ENCODE measurements around the gene CAPNS2. TPM values are rescaled to one million over a fixed set of nuclear protein-coding genes. Genes with fewer than 3 reads are reported as not detected.

CAPNS2 gene
- total RNA-seq, 2 donors from 2014 or later = 1.0 TPM; not detected in 1

DNA sequence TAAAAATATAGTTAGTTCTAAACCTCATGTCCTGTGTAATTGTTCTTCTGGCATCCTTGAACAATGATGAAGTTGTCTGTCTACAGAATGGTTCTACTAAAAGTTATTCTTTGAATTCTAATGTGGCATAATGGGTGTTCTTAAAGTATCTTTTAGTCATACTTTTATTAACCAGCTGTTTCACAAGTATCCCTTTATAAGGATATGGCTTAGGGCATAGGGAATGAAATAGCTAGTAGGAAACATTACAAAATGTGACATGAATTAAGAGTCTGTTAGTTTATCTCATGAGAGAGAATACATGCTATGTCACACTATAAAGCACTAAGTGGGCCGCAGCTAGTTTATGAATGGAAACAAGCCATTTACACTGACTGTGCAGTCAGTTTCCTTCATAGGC lies 26.3 kb upstream of the CAPNS2 start:
- H3K27ac ChIP-seq = no peak overlapping the region
- H3K9me3 ChIP-seq = no peaks in the 10 kb centered on the region
- H3K27me3 ChIP-seq = no peaks in the 10 kb centered on the region
- DNase-seq (no peak), ATAC-seq (no peak)
- 90 to 95% methylated on average over 1 of the region's 1 CpG for WGBS, 2 donors
- TF ChIP-seq CTCF (IDR thresholded peaks at IDR 0.05) = no peak
- TF ChIP-seq POLR2A (IDR thresholded peaks at IDR 0.05) = no peak
- no peak overlapping the region for H3K4me3 ChIP-seq
- no peaks in the 10 kb centered on the region for H3K4me1 ChIP-seq
- H3K36me3 ChIP-seq (replicated peaks in 1 of 2; ENCODE audit: insufficient read depth in 1 of 2, low read depth in 2 of 2) = no peaks in the 10 kb centered on the region
- intact Hi-C loops (cut with DNase I) = no loop called here

DNA sequence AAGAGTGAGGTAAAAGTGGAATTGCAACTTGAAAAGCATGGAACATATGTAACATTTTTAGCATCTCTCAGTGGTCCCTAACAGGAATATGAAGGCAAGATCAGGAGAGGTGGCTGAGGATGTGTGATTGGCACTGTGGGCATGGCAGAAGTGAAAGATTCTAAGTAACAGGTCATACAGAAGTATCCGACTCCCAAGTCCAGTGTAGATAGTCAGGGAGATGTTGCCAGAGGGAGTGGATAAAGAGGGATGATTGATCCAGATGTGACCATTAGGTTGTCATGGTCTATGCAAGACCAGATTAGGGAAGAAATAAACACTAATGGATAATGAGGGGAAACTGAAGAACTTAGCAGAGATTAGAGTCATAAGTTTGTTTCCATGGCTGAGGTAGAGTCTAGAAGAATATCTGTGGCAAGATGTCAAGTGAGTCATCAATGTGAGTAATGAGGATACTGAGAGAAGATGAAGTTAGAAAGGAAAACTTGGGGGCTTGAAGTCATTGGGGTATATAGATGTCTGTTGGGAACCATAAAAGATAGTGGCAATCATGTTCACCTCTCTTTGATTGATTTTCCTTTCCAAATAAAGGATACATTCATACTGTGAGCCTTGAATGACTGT lies 23.9 kb upstream of the CAPNS2 start:
- DNase-seq (no peak), ATAC-seq (no peak)
- Histone ChIP-seq H3K27me3 (no peaks in the 10 kb centered on the region), H3K27ac (no peak overlapping the region), H3K4me3 (no peak overlapping the region), H3K36me3 (replicated peaks in 1 of 2; ENCODE audit: insufficient read depth in 1 of 2, low read depth in 2 of 2) (no peaks in the 10 kb centered on the region), H3K4me1 (no peaks in the 10 kb centered on the region), H3K9me3 (no peaks in the 10 kb centered on the region)
- TF ChIP-seq POLR2A (IDR thresholded peaks at IDR 0.05) (no peak), CTCF (IDR thresholded peaks at IDR 0.05) (no peak)
- intact Hi-C loops (cut with DNase I) = no loop called here
- 83 to 88% methylated on average over 1 of the region's 1 CpG for WGBS, 2 donors

- intact Hi-C loops (cut with DNase I) = no loop called here
- Histone ChIP-seq H3K4me3 (no peak overlapping the region), H3K9me3 (no peaks in the 10 kb centered on the region), H3K4me1 (no peaks in the 10 kb centered on the region), H3K36me3 (replicated peaks in 1 of 2; ENCODE audit: insufficient read depth in 1 of 2, low read depth in 2 of 2) (no peaks in the 10 kb centered on the region), H3K27ac (no peak overlapping the region), H3K27me3 (no peaks in the 10 kb centered on the region)
- TF ChIP-seq CTCF (IDR thresholded peaks at IDR 0.05) (peak in 6 of 7 experiments; percentile 21 to 60 (median 53)), POLR2A (IDR thresholded peaks at IDR 0.05) (no peak)
- ATAC-seq (no peak), DNase-seq (no peak)
- 9 to 12% methylated on average over 2 of the region's 2 CpGs for WGBS, 2 donors
Observed at GRCh38 chr16:55543472-55543871, 23.0 kb upstream of the CAPNS2 start.

DNA sequence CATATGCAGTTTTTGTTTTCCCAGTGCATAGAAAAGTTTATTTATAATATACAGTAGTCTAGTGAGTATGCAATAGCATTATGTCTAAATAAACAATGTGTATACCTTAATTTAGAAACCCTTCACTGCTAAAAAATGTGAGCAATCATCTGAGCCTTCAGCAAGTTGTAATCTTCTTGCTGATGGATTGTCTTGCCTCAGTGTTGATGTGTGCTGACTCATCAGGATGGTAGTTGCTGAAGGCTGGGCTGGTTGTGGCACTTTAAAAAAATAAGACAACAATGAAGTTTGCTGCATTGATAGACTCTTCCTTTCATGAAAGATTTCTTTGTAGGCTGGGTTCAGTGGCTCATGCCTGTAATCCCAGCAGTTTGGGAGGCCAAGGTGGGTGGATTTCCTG lies 13.9 kb upstream of the CAPNS2 start:
- H3K9me3 ChIP-seq = no peaks in the 10 kb centered on the region
- H3K36me3 ChIP-seq (replicated peaks in 1 of 2; ENCODE audit: insufficient read depth in 1 of 2, low read depth in 2 of 2) = no peaks in the 10 kb centered on the region
- no peaks in the 10 kb centered on the region for H3K4me1 ChIP-seq
- TF ChIP-seq CTCF (IDR thresholded peaks at IDR 0.05) (no peak), POLR2A (IDR thresholded peaks at IDR 0.05) (no peak)
- DNase-seq = no peak
- H3K27ac ChIP-seq = no peak overlapping the region
- H3K27me3 ChIP-seq = no peaks in the 10 kb centered on the region
- no peak overlapping the region for H3K4me3 ChIP-seq
- intact Hi-C loops (cut with DNase I) = no loop called here
- ATAC-seq = no peak

- 53 to 90% methylated on average over 2 of the region's 2 CpGs for WGBS, 2 donors
- H3K27me3 ChIP-seq = no peaks in the 10 kb centered on the region
Observed at GRCh38 chr16:55555436-55555835, 11.0 kb upstream of the CAPNS2 start.

More at GRCh38 chr16:55555436-55555835, 11.0 kb upstream of the CAPNS2 start:
- intact Hi-C loops (cut with DNase I) = no loop called here
- DNase-seq = no peak
- Histone ChIP-seq H3K9me3 (no peaks in the 10 kb centered on the region), H3K27ac (no peak overlapping the region), H3K4me1 (peaks cover 8% of the 10 kb centered on the region), H3K4me3 (no peak overlapping the region), H3K36me3 (replicated peaks in 1 of 2; ENCODE audit: insufficient read depth in 1 of 2, low read depth in 2 of 2) (no peaks in the 10 kb centered on the region)
- TF ChIP-seq CTCF (IDR thresholded peaks at IDR 0.05) = no peak
- no peak for TF ChIP-seq POLR2A (IDR thresholded peaks at IDR 0.05)
- no peak for ATAC-seq
